IPS DF 6.9 (cell line): ENCODE results near the gene STK32B.
"Not testable (repeated sequence)": the region's sequence is repeated elsewhere in the genome, so short reads cannot be mapped to it uniquely, and the experiment has no call there.

Experiments
- DNase-seq: peaks from one replicate; pipeline ENCODE4 v3.0.0-alpha.2; 2013; ENCODE audit warnings: low read depth, low spot score
- H3K27ac ChIP-seq: one replicate; pipeline ENCODE4 v1.5.1; 2013; ENCODE audit warnings: low read length, control low read depth
- H3K27me3 ChIP-seq: 2 replicates; pipeline ENCODE4 v1.6.1; 2013; ENCODE audit warnings: mild to moderate bottlenecking, low read length; ENCODE audit not compliant: control insufficient read depth, insufficient read depth
- H3K36me3 ChIP-seq: 2 replicates; pipeline ENCODE4 v1.6.1; 2013; ENCODE audit warnings: low read length; ENCODE audit not compliant: control insufficient read depth, insufficient read depth
- H3K4me1 ChIP-seq: 2 replicates; pipeline ENCODE4 v1.6.1; 2013; ENCODE audit warnings: low read length; ENCODE audit not compliant: control insufficient read depth, insufficient read depth
- H3K4me3 ChIP-seq: 2 replicates; pipeline ENCODE4 v1.5.1; 2013; ENCODE audit warnings: mild to moderate bottlenecking, low read length
- H3K9me3 ChIP-seq: 2 replicates; pipeline ENCODE4 v1.6.1; 2013; ENCODE audit warnings: low read length, inconsistent platforms; ENCODE audit not compliant: control insufficient read depth, insufficient read depth
- WGBS: extraction: QIAGEN DNeasy Blood & Tissue Kit; methylation state at CpG from one replicate; pipeline ENCODE4 v1.1.7; 2013; ENCODE audit warnings: mixed read lengths, missing lambda C conversion rate; ENCODE audit not compliant: insufficient read length, insufficient coverage; 5-methylcytosine and 5-hydroxymethylcytosine counted together

Gene STK32B

GRCh38 chr4:5066101-5066500 is 14.8 kb downstream of the STK32B start:
- DNase-seq = no peak
- H3K27me3 ChIP-seq = no peaks in the 10 kb centered on the region
- H3K4me3 ChIP-seq = no peak overlapping the region
- WGBS = no CpG with 5 or more reads among the region's 3 CpGs
- H3K9me3 ChIP-seq = no peaks in the 10 kb centered on the region
- no peak overlapping the region for H3K27ac ChIP-seq
- no peaks in the 10 kb centered on the region for H3K36me3 ChIP-seq
- no peaks in the 10 kb centered on the region; the same call in 1 of the 2 replicates for H3K4me1 ChIP-seq

- not testable (repeated sequence) for H3K27ac ChIP-seq, DNase-seq, H3K4me3 ChIP-seq, H3K27me3 ChIP-seq, H3K4me1 ChIP-seq, H3K36me3 ChIP-seq, H3K9me3 ChIP-seq
- no CpG with 5 or more reads among the region's 3 CpGs for WGBS
Observed at GRCh38 chr4:5066968-5067367, 15.7 kb downstream of the STK32B start.

- Histone ChIP-seq H3K27me3 (no peaks in the 10 kb centered on the region), H3K4me1 (no peaks in the 10 kb centered on the region; the same call in 1 of the 2 replicates), H3K9me3 (no peaks in the 10 kb centered on the region), H3K4me3 (no peak overlapping the region), H3K36me3 (no peaks in the 10 kb centered on the region), H3K27ac (no peak overlapping the region)
- no CpG with 5 or more reads among the region's 3 CpGs for WGBS
- no peak for DNase-seq
Observed at GRCh38 chr4:5067908-5068307, 16.6 kb downstream of the STK32B start.

GRCh38 chr4:5069901-5070300 is 18.6 kb downstream of the STK32B start:
- WGBS = no CpG with 5 or more reads among the region's 5 CpGs
- Histone ChIP-seq H3K27me3 (no peaks in the 10 kb centered on the region), H3K36me3 (no peaks in the 10 kb centered on the region), H3K27ac (no peak overlapping the region), H3K4me1 (no peaks in the 10 kb centered on the region; the same call in 1 of the 2 replicates), H3K9me3 (no peaks in the 10 kb centered on the region), H3K4me3 (no peak overlapping the region)
- no peak for DNase-seq

- no peak overlapping the region for H3K4me3 ChIP-seq
- no peaks in the 10 kb centered on the region for H3K27me3 ChIP-seq
- H3K27ac ChIP-seq = no peak overlapping the region
- DNase-seq = no peak
- H3K4me1 ChIP-seq = no peaks in the 10 kb centered on the region; the same call in 1 of the 2 replicates
- WGBS = no CpG with 5 or more reads among the region's 1 CpG
- no peaks in the 10 kb centered on the region for H3K36me3 ChIP-seq
- no peaks in the 10 kb centered on the region for H3K9me3 ChIP-seq
Observed at GRCh38 chr4:5072948-5073347, 21.7 kb downstream of the STK32B start.

- WGBS = no CpG with 5 or more reads among the region's 3 CpGs
- no peak overlapping the region for H3K4me3 ChIP-seq
- DNase-seq = no peak
- no peaks in the 10 kb centered on the region for H3K36me3 ChIP-seq
- H3K9me3 ChIP-seq = no peaks in the 10 kb centered on the region
- H3K4me1 ChIP-seq = no peaks in the 10 kb centered on the region
- H3K27me3 ChIP-seq = no peaks in the 10 kb centered on the region
- no peak overlapping the region for H3K27ac ChIP-seq
Observed at GRCh38 chr4:5078009-5078408, 26.7 kb downstream of the STK32B start.

GRCh38 chr4:5079581-5079980 is 28.3 kb downstream of the STK32B start:
- Histone ChIP-seq H3K9me3 (no peaks in the 10 kb centered on the region), H3K4me1 (no peaks in the 10 kb centered on the region), H3K27me3 (no peaks in the 10 kb centered on the region), H3K4me3 (no peak overlapping the region), H3K36me3 (no peaks in the 10 kb centered on the region), H3K27ac (no peak overlapping the region)
- no peak for DNase-seq

GRCh38 chr4:5081441-5081999 is 30.2 kb downstream of the STK32B start:
- H3K4me1 ChIP-seq = no peaks in the 10 kb centered on the region
- no CpG with 5 or more reads among the region's 2 CpGs for WGBS
- H3K27me3 ChIP-seq = no peaks in the 10 kb centered on the region
- H3K9me3 ChIP-seq = no peaks in the 10 kb centered on the region
- DNase-seq = no peak
- H3K36me3 ChIP-seq = no peaks in the 10 kb centered on the region
- no peak overlapping the region for H3K27ac ChIP-seq
- no peak overlapping the region for H3K4me3 ChIP-seq

GRCh38 chr4:5082376-5082775 is 31.1 kb downstream of the STK32B start:
- Histone ChIP-seq H3K4me1 (no peaks in the 10 kb centered on the region), H3K36me3 (no peaks in the 10 kb centered on the region), H3K9me3 (no peaks in the 10 kb centered on the region), H3K27ac (no peak overlapping the region), H3K27me3 (no peaks in the 10 kb centered on the region), H3K4me3 (no peak overlapping the region)
- no peak for DNase-seq
- WGBS = no CpG with 5 or more reads among the region's 2 CpGs

- DNase-seq = no peak
- Histone ChIP-seq H3K27ac (no peak overlapping the region), H3K4me1 (no peaks in the 10 kb centered on the region), H3K36me3 (no peaks in the 10 kb centered on the region), H3K9me3 (no peaks in the 10 kb centered on the region), H3K4me3 (no peak overlapping the region), H3K27me3 (no peaks in the 10 kb centered on the region)
- WGBS = 100% methylated on average over 1 of the region's 3 CpGs
Observed at GRCh38 chr4:5084911-5085475, 33.7 kb downstream of the STK32B start.

- Histone ChIP-seq H3K4me3 (no peak overlapping the region), H3K36me3 (no peaks in the 10 kb centered on the region), H3K9me3 (no peaks in the 10 kb centered on the region), H3K4me1 (no peaks in the 10 kb centered on the region), H3K27me3 (no peaks in the 10 kb centered on the region), H3K27ac (no peak overlapping the region)
- no CpG with 5 or more reads among the region's 1 CpG for WGBS
- no peak for DNase-seq
Observed at GRCh38 chr4:5086535-5086934, 35.3 kb downstream of the STK32B start.
